ENCODE results near the gene CHST6.
"Not testable (repeated sequence)": the region's sequence is repeated elsewhere in the genome, so short reads cannot be mapped to it uniquely, and the experiment has no call there.

CHST6 gene

GRCh38 chr16:75506107-75506506 lies 10.9 kb upstream of the CHST6 start:
- Histone ChIP-seq H3K9me3 (ENCODE audit: control insufficient read depth, low read length) (no peaks in the 10 kb centered on the region), H3K4me1 (ENCODE audit: control insufficient read depth, insufficient read depth, low read length) (no peaks in the 10 kb centered on the region), H3K27ac (ENCODE audit: insufficient read depth, low read depth, low read length, poor library complexity, severe bottlenecking) (no peak overlapping the region), H3K36me3 (ENCODE audit: control insufficient read depth, insufficient read depth, low read length) (no peaks in the 10 kb centered on the region), H3K27me3 (ENCODE audit: control insufficient read depth, insufficient read depth, low read length, poor library complexity, severe bottlenecking) (no peaks in the 10 kb centered on the region), H3K4me3 (ENCODE audit: insufficient read depth, low read depth, low read length) (no peak overlapping the region)
- WGBS, 2 experiments: 89 to 93% methylated on average over 3 of the region's 3 CpGs

GRCh38 chr16:75503801-75504200 lies 8.6 kb upstream of the CHST6 start:
- Histone ChIP-seq H3K4me3 (ENCODE audit: insufficient read depth, low read depth, low read length) (no peak overlapping the region), H3K9me3 (ENCODE audit: control insufficient read depth, low read length) (no peaks in the 10 kb centered on the region), H3K27ac (ENCODE audit: insufficient read depth, low read depth, low read length, poor library complexity, severe bottlenecking) (no peak overlapping the region), H3K4me1 (ENCODE audit: control insufficient read depth, insufficient read depth, low read length) (no peaks in the 10 kb centered on the region), H3K27me3 (ENCODE audit: control insufficient read depth, insufficient read depth, low read length, poor library complexity, severe bottlenecking) (no peaks in the 10 kb centered on the region), H3K36me3 (ENCODE audit: control insufficient read depth, insufficient read depth, low read length) (no peaks in the 10 kb centered on the region)
- WGBS, 2 experiments: 92 to 93% methylated on average over 1 of the region's 1 CpG

- Histone ChIP-seq H3K36me3 (ENCODE audit: control insufficient read depth, insufficient read depth, low read length) (no peaks in the 10 kb centered on the region), H3K4me1 (ENCODE audit: control insufficient read depth, insufficient read depth, low read length) (no peaks in the 10 kb centered on the region), H3K4me3 (ENCODE audit: insufficient read depth, low read depth, low read length) (no peak overlapping the region), H3K27me3 (ENCODE audit: control insufficient read depth, insufficient read depth, low read length, poor library complexity, severe bottlenecking) (no peaks in the 10 kb centered on the region), H3K27ac (ENCODE audit: insufficient read depth, low read depth, low read length, poor library complexity, severe bottlenecking) (no peak overlapping the region), H3K9me3 (ENCODE audit: control insufficient read depth, low read length) (no peaks in the 10 kb centered on the region)
- WGBS, 2 experiments: 90 to 96% methylated on average over 4 of the region's 4 CpGs
These were observed 7.8 kb upstream of the CHST6 start for GRCh38 chr16:75502916-75503605.

DNA sequence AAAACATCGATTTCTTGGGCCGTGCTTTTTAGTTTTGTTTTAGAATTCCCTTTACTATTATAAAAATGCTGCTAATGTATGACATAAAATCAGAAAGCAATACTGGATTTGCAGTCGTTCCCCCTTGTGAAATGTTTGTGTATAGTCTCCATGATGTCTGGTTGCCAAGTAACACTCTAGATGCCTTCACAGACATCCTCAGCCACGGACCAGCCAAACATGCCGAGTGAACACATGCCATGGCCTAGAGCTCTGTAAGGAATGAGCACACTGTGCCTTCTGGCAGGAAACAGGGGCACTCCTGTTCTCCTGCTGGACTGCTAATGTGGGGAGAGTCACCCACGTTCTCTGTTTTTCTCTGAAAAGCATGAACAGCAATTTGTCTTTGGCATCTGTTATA lies 6.6 kb upstream of the CHST6 start:
- not testable (repeated sequence) for H3K9me3 ChIP-seq (ENCODE audit: control insufficient read depth, low read length); H3K27me3 ChIP-seq (ENCODE audit: control insufficient read depth, insufficient read depth, low read length, poor library complexity, severe bottlenecking); H3K27ac ChIP-seq (ENCODE audit: insufficient read depth, low read depth, low read length, poor library complexity, severe bottlenecking); H3K4me1 ChIP-seq (ENCODE audit: control insufficient read depth, insufficient read depth, low read length); H3K4me3 ChIP-seq (ENCODE audit: insufficient read depth, low read depth, low read length); H3K36me3 ChIP-seq (ENCODE audit: control insufficient read depth, insufficient read depth, low read length)
- WGBS, 2 experiments: 90 to 93% methylated on average over 3 to 6 of the region's 6 CpGs

DNA sequence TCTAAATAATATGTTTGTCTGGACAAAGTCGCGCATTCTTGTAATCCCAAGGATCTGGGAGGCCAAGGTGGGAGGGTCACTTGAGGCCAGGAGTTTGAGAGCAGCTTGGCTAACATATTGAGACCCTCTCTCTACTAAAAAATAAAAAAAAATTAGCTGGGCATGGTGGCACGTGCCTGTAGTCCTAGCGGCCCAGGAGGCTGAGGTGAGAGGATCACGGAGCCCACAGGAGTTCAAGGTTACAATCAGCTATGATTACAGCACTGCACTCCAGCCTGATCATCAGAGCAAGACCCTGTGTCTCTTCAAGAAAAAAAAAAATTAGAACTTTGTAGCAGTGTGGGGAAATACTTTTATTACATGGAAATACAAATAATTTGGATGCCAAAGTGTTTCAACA lies 6.1 kb upstream of the CHST6 start:
- H3K4me1 ChIP-seq (ENCODE audit: control insufficient read depth, insufficient read depth, low read length): no peaks in the 10 kb centered on the region
- 92 to 95% methylated on average over 5 of the region's 5 CpGs for WGBS, 2 experiments
- H3K36me3 ChIP-seq (ENCODE audit: control insufficient read depth, insufficient read depth, low read length): no peaks in the 10 kb centered on the region
- no peaks in the 10 kb centered on the region for H3K9me3 ChIP-seq (ENCODE audit: control insufficient read depth, low read length)
- H3K27ac ChIP-seq (ENCODE audit: insufficient read depth, low read depth, low read length, poor library complexity, severe bottlenecking): no peak overlapping the region
- no peaks in the 10 kb centered on the region for H3K27me3 ChIP-seq (ENCODE audit: control insufficient read depth, insufficient read depth, low read length, poor library complexity, severe bottlenecking)
- no peak overlapping the region for H3K4me3 ChIP-seq (ENCODE audit: insufficient read depth, low read depth, low read length)

GRCh38 chr16:75498605-75499322 lies 3.5 kb upstream of the CHST6 start:
- not testable (repeated sequence) for H3K4me1 ChIP-seq (ENCODE audit: control insufficient read depth, insufficient read depth, low read length); H3K27ac ChIP-seq (ENCODE audit: insufficient read depth, low read depth, low read length, poor library complexity, severe bottlenecking); H3K27me3 ChIP-seq (ENCODE audit: control insufficient read depth, insufficient read depth, low read length, poor library complexity, severe bottlenecking); H3K36me3 ChIP-seq (ENCODE audit: control insufficient read depth, insufficient read depth, low read length); H3K9me3 ChIP-seq (ENCODE audit: control insufficient read depth, low read length); H3K4me3 ChIP-seq (ENCODE audit: insufficient read depth, low read depth, low read length)
- WGBS, 2 experiments: 92% methylated on average over 5 of the region's 13 CpGs

DNA sequence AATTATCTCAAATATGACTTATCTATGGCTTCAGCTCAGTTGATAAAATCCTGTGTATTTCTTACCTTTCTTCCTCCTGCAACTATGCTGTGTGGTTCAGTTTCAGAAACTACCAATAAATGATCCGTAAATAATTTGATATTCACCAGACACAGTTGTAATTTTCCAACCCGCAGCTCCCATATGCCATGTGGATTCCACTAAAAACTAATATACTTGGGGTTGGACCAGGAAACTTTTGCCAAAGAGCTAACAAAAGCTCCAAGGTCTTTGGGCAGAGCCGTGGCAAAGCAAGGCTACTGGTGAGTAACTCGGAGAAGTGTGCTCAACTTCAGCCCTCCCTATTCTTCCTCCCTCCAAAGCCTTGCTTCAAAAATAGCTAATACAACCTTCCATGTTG lies 2.3 kb upstream of the CHST6 start:
- 93 to 94% methylated on average over 4 of the region's 4 CpGs for WGBS, 2 experiments
- H3K4me3 ChIP-seq (ENCODE audit: insufficient read depth, low read depth, low read length): no peak overlapping the region
- no peak overlapping the region for H3K27ac ChIP-seq (ENCODE audit: insufficient read depth, low read depth, low read length, poor library complexity, severe bottlenecking)
- no peaks in the 10 kb centered on the region for H3K36me3 ChIP-seq (ENCODE audit: control insufficient read depth, insufficient read depth, low read length)
- H3K9me3 ChIP-seq (ENCODE audit: control insufficient read depth, low read length): no peaks in the 10 kb centered on the region
- no peaks in the 10 kb centered on the region for H3K4me1 ChIP-seq (ENCODE audit: control insufficient read depth, insufficient read depth, low read length)
- peaks cover 8% of the 10 kb centered on the region for H3K27me3 ChIP-seq (ENCODE audit: control insufficient read depth, insufficient read depth, low read length, poor library complexity, severe bottlenecking)

GRCh38 chr16:75494661-75495075 lies 573 bp downstream of the CHST6 start:
- Histone ChIP-seq H3K9me3 (ENCODE audit: control insufficient read depth, low read length) (no peaks in the 10 kb centered on the region), H3K27ac (ENCODE audit: insufficient read depth, low read depth, low read length, poor library complexity, severe bottlenecking) (no peak overlapping the region), H3K4me1 (ENCODE audit: control insufficient read depth, insufficient read depth, low read length) (peaks cover 3% of the 10 kb centered on the region), H3K27me3 (ENCODE audit: control insufficient read depth, insufficient read depth, low read length, poor library complexity, severe bottlenecking) (peaks cover 8% of the 10 kb centered on the region), H3K36me3 (ENCODE audit: control insufficient read depth, insufficient read depth, low read length) (no peaks in the 10 kb centered on the region), H3K4me3 (ENCODE audit: insufficient read depth, low read depth, low read length) (peak overlapping the region; percentile 57)
- 1% methylated on average over 26 of the region's 26 CpGs for WGBS, 2 experiments

DNA sequence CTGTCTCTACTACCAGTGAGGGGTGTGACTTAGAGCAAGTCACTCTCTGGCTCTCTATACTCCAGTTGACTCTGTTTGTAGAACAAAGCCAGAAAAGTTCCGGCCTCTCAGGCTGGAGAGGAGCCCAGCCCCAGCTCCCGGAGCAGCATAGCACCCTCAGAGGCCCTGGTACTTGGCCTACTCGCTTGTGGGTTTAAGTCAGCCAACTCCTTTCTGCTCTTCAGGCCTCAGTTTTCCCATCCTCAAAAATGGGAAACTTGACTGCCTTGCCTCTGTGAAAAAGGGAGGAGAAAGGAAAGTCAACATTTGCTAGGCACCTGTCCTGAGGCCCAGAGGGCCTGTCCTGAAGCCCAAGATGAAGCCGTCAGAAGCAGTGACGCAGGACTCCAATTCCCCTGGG lies 1.1 kb downstream of the CHST6 start:
- no peak overlapping the region for H3K27ac ChIP-seq (ENCODE audit: insufficient read depth, low read depth, low read length, poor library complexity, severe bottlenecking)
- peak overlapping the region; percentile 57 for H3K4me3 ChIP-seq (ENCODE audit: insufficient read depth, low read depth, low read length)
- peaks cover 8% of the 10 kb centered on the region for H3K27me3 ChIP-seq (ENCODE audit: control insufficient read depth, insufficient read depth, low read length, poor library complexity, severe bottlenecking)
- H3K4me1 ChIP-seq (ENCODE audit: control insufficient read depth, insufficient read depth, low read length): peaks cover 3% of the 10 kb centered on the region
- WGBS, 2 experiments: 70 to 71% methylated on average over 5 of the region's 5 CpGs
- no peaks in the 10 kb centered on the region for H3K9me3 ChIP-seq (ENCODE audit: control insufficient read depth, low read length)
- no peaks in the 10 kb centered on the region for H3K36me3 ChIP-seq (ENCODE audit: control insufficient read depth, insufficient read depth, low read length)

GRCh38 chr16:75491876-75492275 lies 3.4 kb downstream of the CHST6 start:
- peaks cover 8% of the 10 kb centered on the region for H3K27me3 ChIP-seq (ENCODE audit: control insufficient read depth, insufficient read depth, low read length, poor library complexity, severe bottlenecking)
- H3K27ac ChIP-seq (ENCODE audit: insufficient read depth, low read depth, low read length, poor library complexity, severe bottlenecking): no peak overlapping the region
- no peak overlapping the region for H3K4me3 ChIP-seq (ENCODE audit: insufficient read depth, low read depth, low read length)
- no peaks in the 10 kb centered on the region for H3K9me3 ChIP-seq (ENCODE audit: control insufficient read depth, low read length)
- no peaks in the 10 kb centered on the region for H3K36me3 ChIP-seq (ENCODE audit: control insufficient read depth, insufficient read depth, low read length)
- 80 to 93% methylated on average over 1 of the region's 1 CpG for WGBS, 2 experiments
- H3K4me1 ChIP-seq (ENCODE audit: control insufficient read depth, insufficient read depth, low read length): peaks cover 3% of the 10 kb centered on the region

All from ectodermal cell (in vitro differentiated cells).